HepG2 (cell line): Measurements from ENCODE around the gene GPBAR1. TPM values are rescaled to one million over a fixed set of nuclear protein-coding genes. Genes with fewer than 3 reads are reported as not detected.

ENCODE experiments used
- ATF7 ChIP-seq, 2 experiments: fragments of 450-650 bp in 1 of 2; sonication (generic) in 1 of 2; formaldehyde crosslinking in 1 of 2; IDR thresholded peaks; 2 replicates each; pipeline versions ENCODE4 v1.4.0 to v1.6.1; 2016 to 2020; ENCODE audit warnings: antibody characterized with exemption in 1 of 2, mild to moderate bottlenecking in 1 of 2, missing genetic modification reagents in 1 of 2
- CBFB ChIP-seq: sonication (generic); formaldehyde crosslinking; IDR thresholded peaks from 2 replicates; pipeline ENCODE4 v1.4.0; 2020; ENCODE audit warnings: missing genetic modification reagents
- FOXP1 ChIP-seq, 2 experiments: fragments of 450-650 bp in 1 of 2; IDR thresholded peaks; 2 replicates each; pipeline ENCODE4 v1.6.1; 2017 to 2018; ENCODE audit warnings: antibody characterized with exemption in 1 of 2
- HNF4G ChIP-seq, 2 experiments: sonication (generic) in 1 of 2; formaldehyde crosslinking in 1 of 2; IDR thresholded peaks; 2 replicates each; pipeline versions ENCODE4 v1.4.0 to v1.6.1; 2011 to 2020; ENCODE audit warnings: borderline replicate concordance in 2 of 2, low read depth in 2 of 2, mild to moderate bottlenecking in 2 of 2, low read length in 1 of 2, missing genetic modification reagents in 1 of 2, moderate library complexity in 1 of 2
- HOXA9 ChIP-seq: sonication (generic); formaldehyde crosslinking; IDR thresholded peaks from 2 replicates; pipeline ENCODE4 v1.8.1; 2022; ENCODE audit warnings: missing genetic modification reagents, mild to moderate bottlenecking, moderate library complexity, borderline replicate concordance
- MIER3 ChIP-seq: IDR thresholded peaks from 2 replicates; pipeline ENCODE4 v1.6.1; 2016; ENCODE audit warnings: missing compliant biosample characterization, borderline replicate concordance
- NFE2L2 ChIP-seq: fragments of 150-350 bp; IDR thresholded peaks from 2 replicates; pipeline ENCODE4 v1.6.1; 2014; ENCODE audit warnings: low read length
- PHB2 ChIP-seq: fragments of 450-650 bp; IDR thresholded peaks from 2 replicates; pipeline ENCODE4 v1.6.1; 2018; ENCODE audit not compliant: partially characterized antibody
- PHF20 ChIP-seq: sonication (generic); formaldehyde crosslinking; IDR thresholded peaks from 2 replicates; pipeline ENCODE4 v1.5.0; 2020; ENCODE audit warnings: mild to moderate bottlenecking, missing genetic modification reagents
- REPIN1 ChIP-seq: sonication (generic); formaldehyde crosslinking; IDR thresholded peaks from 2 replicates; pipeline ENCODE4 v1.8.0; 2022; ENCODE audit warnings: missing genetic modification reagents, low read depth, mild to moderate bottlenecking, borderline replicate concordance
- RNF2 ChIP-seq: fragments of 450-650 bp; conservative IDR thresholded peaks from 2 replicates; pipeline ENCODE4 v1.6.1; 2016; ENCODE audit warnings: low read depth
- RORA ChIP-seq: sonication (generic); formaldehyde crosslinking; IDR thresholded peaks from 2 replicates; pipeline ENCODE4 v1.5.0; 2020; ENCODE audit warnings: mild to moderate bottlenecking, missing genetic modification reagents, moderate library complexity
- SMARCE1 ChIP-seq: fragments of 450-650 bp; IDR thresholded peaks from 2 replicates; pipeline ENCODE4 v1.6.1; 2017; ENCODE audit warnings: borderline replicate concordance
- STAG1 ChIP-seq: sonication (generic); formaldehyde crosslinking; IDR thresholded peaks from 2 replicates; pipeline ENCODE4 v1.4.0; 2020; ENCODE audit warnings: missing genetic modification reagents
- STAT5B ChIP-seq: sonication (generic); formaldehyde crosslinking; IDR thresholded peaks from 2 replicates; pipeline ENCODE4 v1.4.0; 2020; ENCODE audit warnings: missing genetic modification reagents
- U2AF1 ChIP-seq: fragments of 200-400 bp; formaldehyde crosslinking; optimal IDR thresholded peaks from 2 replicates; pipeline ENCODE3; 2017; ENCODE audit warnings: mild to moderate bottlenecking, low read depth, low read length
- ZNF143 ChIP-seq: sonication (generic); formaldehyde crosslinking; IDR thresholded peaks from 2 replicates; pipeline ENCODE4 v1.4.0; 2020; ENCODE audit warnings: missing genetic modification reagents
- ZNF225 ChIP-seq: sonication (generic); formaldehyde crosslinking; IDR thresholded peaks from 2 replicates; pipeline ENCODE4 v1.4.0; 2020; ENCODE audit warnings: mild to moderate bottlenecking, missing genetic modification reagents
- ZNF607 ChIP-seq: sonication (generic); formaldehyde crosslinking; IDR thresholded peaks from 2 replicates; pipeline ENCODE4 v1.5.1; 2020; ENCODE audit warnings: missing genetic modification reagents, mild to moderate bottlenecking, borderline replicate concordance
- ZSCAN22 ChIP-seq: sonication (generic); formaldehyde crosslinking; IDR thresholded peaks from 2 replicates; pipeline ENCODE4 v1.4.0; 2020; ENCODE audit warnings: mild to moderate bottlenecking, missing genetic modification reagents
- polyA plus RNA-seq, 8 experiments: library from polyadenylated mRNA; depleted of rRNA in 3 of 8; stranded (reverse) in 7 of 8; unstranded in 1 of 8; fragments of >200 nt; fragmentation: Illumina TruSeq in 4 of 8; extraction: Trizol in 4 of 8; gene quantifications; 2 replicates each; pipeline versions ENCODE4 v1.2.1 to v1.2.3, GENCODE V29; 2011 to 2016; ENCODE audit warnings: low read depth in 4 of 8, missing spikeins in 1 of 8, mixed read lengths in 1 of 8; ENCODE audit not compliant: insufficient read depth in 1 of 8
- total RNA-seq, 5 experiments: library from RNA; depleted of rRNA; stranded (reverse); fragments of >200 nt; fragmentation: Illumina TruSeq; extraction: Trizol; gene quantifications; 2 replicates each; pipeline ENCODE4 v1.2.3, GENCODE V29; 2016; ENCODE audit warnings: low read depth in 1 of 5
- TF ChIP-seq, protein P1 (sequence below): fragments of 450-650 bp; IDR thresholded peaks from 2 replicates; pipeline ENCODE4 v1.6.1; 2017
- TF ChIP-seq, protein P2 (sequence below): IDR thresholded peaks from 2 replicates; pipeline ENCODE4 v1.6.1; 2016; ENCODE audit warnings: low read depth, borderline replicate concordance
- TF ChIP-seq, protein P3 (sequence below): sonication (generic); IDR thresholded peaks from 2 replicates; pipeline ENCODE4 v1.6.1; 2016; ENCODE audit warnings: low read depth, borderline replicate concordance
- TF ChIP-seq, protein P4 (sequence below): IDR thresholded peaks from 2 replicates; pipeline ENCODE4 v1.6.1; 2012; ENCODE audit warnings: inconsistent platforms

GPBAR1 gene
- total and polyA plus RNA-seq, 2 of the 13 experiments (the other 11 are each of a cell fraction or from before 2014, with no cell fraction given) = 0.05 to 0.09 TPM

DNA sequence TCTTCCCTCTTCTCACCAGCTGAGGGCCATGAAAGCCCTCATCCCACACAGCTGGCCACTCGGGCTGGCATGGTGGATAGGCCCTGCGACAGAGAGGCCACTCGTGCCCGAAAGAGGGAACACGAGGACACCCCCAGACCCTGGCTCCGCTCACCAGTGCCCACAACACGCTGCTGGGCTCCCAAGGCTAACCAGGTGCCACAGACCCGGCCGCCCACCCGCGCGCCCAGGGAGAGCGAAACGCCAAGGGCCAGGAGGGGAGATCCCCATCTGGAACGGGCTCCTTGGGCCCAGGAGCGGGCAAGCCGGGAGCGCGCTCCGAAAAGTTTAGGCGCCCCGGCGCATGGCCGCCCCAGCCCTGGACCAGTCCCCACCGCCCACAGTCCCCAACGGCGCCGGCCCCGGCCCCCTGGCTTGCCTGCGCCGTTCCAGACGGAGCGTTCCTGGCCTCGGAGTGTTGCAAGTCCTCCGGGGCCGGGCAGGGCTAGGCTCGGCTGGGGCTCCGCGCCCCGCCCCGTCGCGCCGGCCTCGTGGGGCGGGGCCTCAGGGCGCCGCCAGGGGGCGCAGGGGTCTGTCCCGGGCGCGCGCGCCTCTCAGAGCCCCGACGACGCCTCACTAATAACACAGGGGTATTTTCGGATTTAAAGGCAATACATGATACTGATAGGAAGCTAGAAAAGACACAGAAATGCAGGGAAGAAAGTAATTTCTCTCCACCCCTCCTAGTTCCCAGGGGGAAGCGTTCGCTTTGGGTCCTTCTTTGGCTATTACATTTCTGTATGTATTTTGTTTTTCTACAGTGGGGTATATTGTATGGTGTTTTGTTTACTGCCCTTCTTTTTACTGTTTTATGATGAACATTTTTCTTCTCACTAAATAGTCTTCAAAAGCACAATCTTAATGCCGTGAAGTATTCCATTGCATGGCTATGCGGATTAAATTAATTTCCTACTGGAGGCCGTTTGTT, 31.5 kb downstream of the GPBAR1 start, which contains the start of gene TMBIM1 (continued):
- TF ChIP-seq ZSCAN22 (peak; percentile 69; the same call in 1 of the 2 replicates), ZNF143 (CRISPR knock-in tag) (no peak), ZNF225 (CRISPR knock-in tag) (peak; percentile 68; the same call in 1 of the 2 replicates), PHF20 (no peak), HOXA9 (CRISPR knock-in tag) (no peak), STAT5B (CRISPR knock-in tag) (no peak), FOXP1 (IDR thresholded peaks at IDR 0.05) (no peak), FOXP1 (CRISPR knock-in tag; IDR thresholded peaks at IDR 0.05) (no peak), NFE2L2 (no peak), HNF4G (IDR thresholded peaks at IDR 0.05; ENCODE audit: borderline replicate concordance, low read depth, low read length) (peak; percentile 55), HNF4G (CRISPR knock-in tag; IDR thresholded peaks at IDR 0.05; ENCODE audit: borderline replicate concordance, low read depth) (no peak; the same call in 1 of the 2 replicates), PHB2 (no peak), REPIN1 (CRISPR knock-in tag) (no peak), CBFB (CRISPR knock-in tag) (no peak), ATF7 (IDR thresholded peaks at IDR 0.05) (no peak), ATF7 (CRISPR knock-in tag; IDR thresholded peaks at IDR 0.05) (0 out of 2 replicates have a peak, but pooled peaks have one; percentile 28), U2AF1 (no peak), STAG1 (peak; percentile 56), SMARCE1 (no peak), RNF2 (peak; percentile 69; the same call in 1 of the 2 replicates), ZNF607 (CRISPR knock-in tag) (peak; percentile 93), MIER3 (CRISPR knock-in tag) (no peak), RORA (CRISPR knock-in tag) (no peak)
- TF ChIP-seq, protein P1, sequence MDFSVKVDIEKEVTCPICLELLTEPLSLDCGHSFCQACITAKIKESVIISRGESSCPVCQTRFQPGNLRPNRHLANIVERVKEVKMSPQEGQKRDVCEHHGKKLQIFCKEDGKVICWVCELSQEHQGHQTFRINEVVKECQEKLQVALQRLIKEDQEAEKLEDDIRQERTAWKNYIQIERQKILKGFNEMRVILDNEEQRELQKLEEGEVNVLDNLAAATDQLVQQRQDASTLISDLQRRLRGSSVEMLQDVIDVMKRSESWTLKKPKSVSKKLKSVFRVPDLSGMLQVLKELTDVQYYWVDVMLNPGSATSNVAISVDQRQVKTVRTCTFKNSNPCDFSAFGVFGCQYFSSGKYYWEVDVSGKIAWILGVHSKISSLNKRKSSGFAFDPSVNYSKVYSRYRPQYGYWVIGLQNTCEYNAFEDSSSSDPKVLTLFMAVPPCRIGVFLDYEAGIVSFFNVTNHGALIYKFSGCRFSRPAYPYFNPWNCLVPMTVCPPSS = no peak
- TF ChIP-seq, protein P2, sequence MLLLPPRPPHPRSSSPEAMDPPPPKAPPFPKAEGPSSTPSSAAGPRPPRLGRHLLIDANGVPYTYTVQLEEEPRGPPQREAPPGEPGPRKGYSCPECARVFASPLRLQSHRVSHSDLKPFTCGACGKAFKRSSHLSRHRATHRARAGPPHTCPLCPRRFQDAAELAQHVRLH (CRISPR knock-in tag) = peak; percentile 74; the same call in 1 of the 2 replicates
- TF ChIP-seq, protein P3, sequence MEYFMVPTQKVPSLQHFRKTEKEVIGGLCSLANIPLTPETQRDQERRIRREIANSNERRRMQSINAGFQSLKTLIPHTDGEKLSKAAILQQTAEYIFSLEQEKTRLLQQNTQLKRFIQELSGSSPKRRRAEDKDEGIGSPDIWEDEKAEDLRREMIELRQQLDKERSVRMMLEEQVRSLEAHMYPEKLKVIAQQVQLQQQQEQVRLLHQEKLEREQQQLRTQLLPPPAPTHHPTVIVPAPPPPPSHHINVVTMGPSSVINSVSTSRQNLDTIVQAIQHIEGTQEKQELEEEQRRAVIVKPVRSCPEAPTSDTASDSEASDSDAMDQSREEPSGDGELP = peak; percentile 67; the same call in 1 of the 2 replicates
- TF ChIP-seq, protein P4, sequence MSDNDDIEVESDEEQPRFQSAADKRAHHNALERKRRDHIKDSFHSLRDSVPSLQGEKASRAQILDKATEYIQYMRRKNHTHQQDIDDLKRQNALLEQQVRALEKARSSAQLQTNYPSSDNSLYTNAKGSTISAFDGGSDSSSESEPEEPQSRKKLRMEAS = peak; percentile 89
